ENCODE data around the gene FGD6. TPM values are rescaled to one million over a fixed set of nuclear protein-coding genes. Genes with fewer than 3 reads are reported as not detected.
"Not testable (repeated sequence)": the region's sequence is repeated elsewhere in the genome, so short reads cannot be mapped to it uniquely, and the experiment has no call there.

FGD6 gene
- polyA plus RNA-seq, 4 donors: 9.5 to 11.8 (median 10.7) TPM

GRCh38 chr12:95096852-95097251, 120.4 kb downstream of the FGD6 start:
- DNase-seq (ENCODE audit: low read depth in 4 of 4, low spot score in 2 of 4): no peak

GRCh38 chr12:95096378-95096777, 120.9 kb downstream of the FGD6 start:
- DNase-seq (ENCODE audit: low read depth in 4 of 4, low spot score in 2 of 4): no peak

DNA sequence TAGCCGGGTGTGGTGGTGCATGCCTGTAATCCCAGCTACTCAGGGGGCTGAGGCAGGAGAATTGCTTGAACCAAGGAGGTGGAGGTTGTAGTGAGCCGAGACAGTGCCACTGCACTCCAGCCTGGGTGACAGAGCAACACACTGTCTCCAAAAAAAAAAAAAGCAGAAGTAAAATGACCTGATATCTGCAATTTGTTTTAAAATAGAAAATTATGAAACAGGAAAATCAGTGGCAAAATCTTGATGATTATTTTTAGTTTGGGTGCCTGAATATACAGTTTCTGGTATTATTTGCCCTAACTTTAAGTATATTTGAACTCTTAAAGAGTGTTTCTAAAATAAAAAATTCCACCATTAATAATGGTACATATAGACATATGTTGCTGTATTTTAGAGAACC, 121.4 kb downstream of the FGD6 start:
- not testable (repeated sequence) for DNase-seq (ENCODE audit: low read depth in 4 of 4, low spot score in 2 of 4)

DNA sequence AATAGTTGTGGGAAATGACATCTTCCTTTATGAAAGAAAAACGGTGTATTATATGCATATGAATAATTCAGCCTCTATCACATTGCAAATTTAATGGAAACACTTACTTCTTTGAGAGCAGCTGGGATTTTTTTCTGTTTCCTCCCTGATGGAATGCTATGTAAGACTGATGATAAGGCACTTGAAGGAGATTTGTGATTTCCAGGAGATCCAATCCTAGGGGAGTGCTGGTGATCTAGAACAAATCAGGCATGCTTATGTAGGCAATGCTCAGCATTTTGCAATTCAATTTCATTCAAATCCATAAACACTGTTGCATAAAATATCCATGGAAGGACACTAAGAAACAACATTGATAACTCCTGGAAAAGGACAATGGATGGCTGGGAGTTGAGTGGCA, 127.8 kb downstream of the FGD6 start:
- no peak for DNase-seq (ENCODE audit: low read depth in 4 of 4, low spot score in 2 of 4)

DNA sequence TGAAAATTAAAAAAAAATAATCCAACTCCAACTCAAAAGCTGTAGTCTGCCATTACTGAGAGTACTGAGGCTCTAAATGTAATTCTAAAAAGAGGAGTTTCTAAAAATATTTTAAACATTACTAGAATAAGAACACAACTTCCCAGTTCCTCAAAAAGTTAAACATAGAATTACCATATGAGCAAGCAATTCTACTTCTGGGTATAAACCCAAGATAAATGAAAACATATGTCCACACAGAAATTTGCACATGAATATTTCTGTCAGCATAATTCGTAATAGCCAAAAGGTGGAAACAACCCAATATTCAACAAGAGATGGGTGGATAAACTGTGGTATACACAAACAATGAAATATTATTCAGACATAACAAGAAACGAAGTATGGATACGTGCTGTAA, 128.9 kb downstream of the FGD6 start:
- no peak for DNase-seq (ENCODE audit: low read depth in 4 of 4, low spot score in 2 of 4)

DNA sequence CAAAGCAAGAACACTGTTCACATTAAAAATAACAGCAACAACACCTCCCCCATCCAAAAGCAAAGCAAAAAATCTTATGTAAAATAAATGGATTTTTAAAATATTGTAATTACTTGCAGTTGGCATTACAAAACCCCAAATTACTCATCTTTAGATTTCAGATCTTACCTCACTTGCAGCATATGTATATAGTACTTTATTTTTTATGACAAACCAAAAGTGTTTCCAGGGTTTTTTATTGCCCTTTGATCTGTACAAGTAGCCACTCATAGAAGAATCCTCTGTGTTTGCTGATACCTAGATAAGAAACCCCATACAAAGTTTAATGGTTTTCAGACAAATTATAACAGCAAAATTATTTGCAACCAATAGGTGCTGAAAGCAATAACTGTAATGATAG, 131.7 kb downstream of the FGD6 start:
- DNase-seq (ENCODE audit: low read depth in 4 of 4, low spot score in 2 of 4): no peak

GRCh38 chr12:95083938-95084337, 133.3 kb downstream of the FGD6 start:
- peak in 1 of 4 donors; percentile 29 for DNase-seq (ENCODE audit: low read depth in 4 of 4, low spot score in 2 of 4)

GRCh38 chr12:95083471-95083870, 133.8 kb downstream of the FGD6 start:
- DNase-seq (ENCODE audit: low read depth in 4 of 4, low spot score in 2 of 4): no peak

- no peak for DNase-seq (ENCODE audit: low read depth in 4 of 4, low spot score in 2 of 4)
Observed at GRCh38 chr12:95077341-95077740, 139.9 kb downstream of the FGD6 start.

DNA sequence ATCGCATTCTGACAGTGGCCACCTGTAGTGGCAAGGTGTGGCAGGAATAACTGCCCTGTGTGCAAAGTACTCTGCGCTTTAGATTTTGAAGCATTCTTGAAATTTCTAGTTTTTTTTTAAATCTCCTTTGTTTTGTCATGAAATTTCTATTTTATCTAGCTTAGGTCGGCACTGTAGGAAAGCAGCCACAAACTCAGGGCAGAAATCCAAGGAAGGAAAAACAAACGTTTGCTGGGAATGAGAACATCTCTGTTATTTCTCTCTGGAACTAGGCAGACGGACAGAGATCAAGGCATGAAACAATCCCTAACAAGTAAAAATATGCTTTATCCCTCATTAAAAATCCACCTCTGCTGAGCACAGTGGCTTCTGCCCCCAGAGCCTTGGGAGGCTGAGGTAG, 142.5 kb downstream of the FGD6 start:
- DNase-seq (ENCODE audit: low read depth in 4 of 4, low spot score in 2 of 4): no peak

DNA sequence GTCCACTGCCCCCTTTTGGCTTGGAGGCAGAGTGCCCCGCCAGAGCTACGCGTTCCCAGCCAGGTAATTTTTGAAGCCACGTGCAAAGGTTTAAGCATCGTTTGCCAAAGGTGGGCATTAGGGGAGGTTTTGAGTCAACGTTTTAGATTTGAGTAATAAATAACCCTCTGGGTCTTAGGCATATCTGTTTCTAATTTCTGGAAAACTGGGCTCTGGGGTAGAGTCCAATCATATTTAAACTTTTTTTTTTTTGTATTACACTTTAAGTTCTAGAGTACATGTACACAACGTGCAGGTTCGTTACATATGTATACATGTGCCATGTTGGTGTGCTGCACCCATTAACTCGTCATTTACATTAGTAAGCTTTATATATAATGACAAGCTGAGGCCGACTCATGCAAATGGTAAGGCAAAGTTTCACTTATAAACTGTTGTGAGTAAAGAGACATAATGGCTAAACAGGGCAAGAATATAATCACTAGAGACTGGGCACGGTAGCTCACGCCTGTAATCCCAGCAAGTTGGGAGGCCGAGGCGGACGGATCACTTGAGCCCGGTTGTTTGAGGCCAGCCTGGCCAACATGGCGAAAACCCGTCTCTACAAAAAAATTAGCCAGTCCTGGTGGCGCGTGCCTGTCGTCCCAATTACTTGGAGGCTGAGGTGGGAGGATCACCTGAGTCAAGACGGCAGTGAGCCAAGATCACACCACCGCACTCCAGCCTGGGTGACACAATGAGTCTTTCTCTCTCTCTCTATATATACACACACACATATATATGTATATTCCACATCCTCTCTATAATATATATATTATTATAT, 143.4 kb downstream of the FGD6 start:
- no peak for DNase-seq (ENCODE audit: low read depth in 4 of 4, low spot score in 2 of 4)

DNA sequence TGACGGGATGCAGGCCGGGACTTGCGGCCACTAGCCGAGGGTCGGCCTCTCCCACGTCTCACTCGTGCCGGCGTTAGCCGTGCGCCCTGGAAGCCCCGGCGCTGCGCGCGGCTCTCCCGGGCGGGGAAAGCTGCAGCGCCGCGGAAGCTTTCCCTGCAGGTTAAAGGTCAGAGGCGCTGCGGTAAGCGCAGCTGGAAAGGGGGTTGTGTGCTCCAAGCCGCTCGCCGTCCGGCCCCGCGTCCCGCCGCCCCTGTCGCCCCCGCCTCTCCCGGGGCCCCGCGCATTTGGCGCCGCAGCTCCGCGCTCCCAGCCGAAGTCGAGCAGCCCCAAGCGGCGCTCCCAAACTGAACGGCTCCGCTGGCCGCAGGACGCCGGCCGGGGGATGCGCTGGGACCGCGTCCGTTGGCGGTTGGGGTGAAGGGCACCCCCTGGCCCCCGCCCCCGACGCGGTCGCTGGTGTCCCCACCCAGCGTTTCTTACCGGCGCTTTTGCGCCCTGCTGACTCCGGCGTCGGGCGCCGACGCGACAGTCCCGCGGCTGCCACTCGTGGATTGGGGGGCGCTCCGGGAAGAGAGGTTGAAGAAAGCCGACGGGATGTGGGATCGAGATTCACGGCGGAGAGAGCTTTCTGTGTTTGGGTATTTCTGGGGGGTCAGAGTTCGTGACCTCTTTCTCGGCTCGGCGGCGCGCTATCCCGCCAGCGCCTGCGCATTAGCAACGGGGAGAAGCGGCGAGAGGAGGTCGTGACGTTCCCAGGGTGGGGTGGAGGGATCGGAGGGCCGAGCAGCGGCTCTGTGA, 144.2 kb downstream of the FGD6 start, which contains the start of gene NR2C1:
Gene NR2C1 (minus strand): TSS at position 719 of the 798 bp plus-strand sequence. CDS start 6,234 bp downstream, outside the sequence.
- peak; percentile 82 to 91 (median 86) for DNase-seq (ENCODE audit: low read depth in 4 of 4, low spot score in 2 of 4)

DNA sequence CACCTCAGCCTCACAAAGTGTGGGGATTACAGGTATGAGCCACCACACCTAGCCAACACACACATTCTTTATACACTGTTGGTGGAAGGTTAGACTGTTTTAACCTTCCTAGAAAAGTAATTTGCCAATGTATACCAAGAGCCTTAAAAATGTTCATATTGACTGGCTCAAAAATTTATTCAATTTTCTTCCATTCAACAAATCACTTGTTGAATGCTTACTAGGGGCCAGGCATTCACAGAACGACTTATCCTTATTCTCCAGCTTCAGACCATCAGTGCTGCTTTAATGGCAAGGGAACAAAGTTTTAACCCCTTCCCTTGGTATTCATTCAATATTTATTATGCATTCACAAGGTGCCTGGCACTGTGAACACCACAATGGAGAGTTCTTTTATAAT, 146.9 kb downstream of the FGD6 start:
- no peak for DNase-seq (ENCODE audit: low read depth in 4 of 4, low spot score in 2 of 4)

DNA sequence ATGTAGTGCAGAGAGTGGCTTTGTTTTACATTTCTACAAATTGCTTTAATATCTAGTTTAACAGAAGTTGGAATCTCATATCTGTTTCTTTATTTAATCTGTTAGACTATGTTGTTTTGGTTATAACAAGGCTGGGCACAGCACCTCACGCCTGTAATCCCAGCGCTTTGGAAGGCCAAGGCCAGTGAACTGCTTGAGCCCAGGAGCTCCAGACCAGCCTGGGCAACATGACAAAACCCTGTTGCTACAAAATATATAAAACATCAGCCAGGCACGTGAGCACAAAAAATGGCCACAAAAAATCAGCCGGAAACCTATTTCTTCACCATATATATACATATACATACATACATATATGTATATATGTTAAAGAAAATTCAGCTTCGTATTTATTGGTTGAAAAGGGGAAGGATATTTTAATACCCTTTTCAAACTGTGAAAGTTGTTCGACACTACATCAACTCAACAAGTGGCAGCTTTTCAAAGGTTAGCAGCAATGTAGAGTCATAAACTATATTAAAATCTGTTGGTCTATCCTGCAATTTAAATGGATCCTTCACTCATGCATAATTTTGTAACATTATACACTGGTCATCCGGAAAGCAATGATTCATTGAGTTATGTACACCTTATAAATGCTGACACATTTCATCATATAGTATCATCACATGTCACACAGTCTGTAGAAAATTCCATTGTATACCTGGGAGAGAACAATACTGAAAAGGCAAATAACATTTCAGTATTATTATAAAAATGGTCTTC, 151.0 kb downstream of the FGD6 start:
- DNase-seq (ENCODE audit: low read depth in 4 of 4, low spot score in 2 of 4): no peak

DNA sequence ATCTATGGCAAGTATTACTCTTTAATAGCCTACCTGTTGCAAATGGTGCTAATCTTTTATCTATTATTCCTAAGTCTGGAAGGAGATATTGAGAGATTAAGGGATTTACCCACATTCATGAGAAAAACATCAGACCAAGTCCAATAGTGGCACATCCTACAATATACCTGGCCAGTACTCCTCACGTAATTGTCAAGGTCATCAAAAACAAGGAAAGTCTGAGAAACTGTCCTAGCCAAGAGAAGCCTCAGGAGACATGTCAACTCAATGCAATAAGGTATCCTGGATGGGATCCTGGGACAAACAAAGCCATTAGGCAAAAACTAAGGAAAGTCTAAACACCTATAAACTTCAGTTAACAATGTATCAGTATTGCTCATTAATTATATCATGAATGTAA, 156.3 kb downstream of the FGD6 start:
- no peak for DNase-seq (ENCODE audit: low read depth in 4 of 4, low spot score in 2 of 4)

DNA sequence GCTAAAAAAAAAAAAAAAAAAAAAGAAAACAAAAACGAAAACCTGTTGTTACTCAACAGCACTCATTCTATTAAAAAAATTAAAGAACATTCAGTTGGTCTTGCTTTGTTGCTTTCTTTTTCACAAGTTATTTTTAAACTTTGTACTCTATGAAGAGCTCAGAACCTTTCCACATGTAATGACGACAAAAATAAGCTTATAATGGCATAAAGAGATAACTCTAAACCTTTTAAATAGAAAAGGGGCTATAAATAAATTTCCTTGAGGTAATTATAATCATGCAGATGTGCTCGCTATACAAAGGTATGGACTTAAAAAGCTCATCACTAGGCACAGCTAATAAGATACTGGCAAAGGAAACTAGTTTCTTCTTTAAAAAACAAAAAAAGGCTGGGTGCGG, 157.3 kb downstream of the FGD6 start:
- no peak for DNase-seq (ENCODE audit: low read depth in 4 of 4, low spot score in 2 of 4)

DNA sequence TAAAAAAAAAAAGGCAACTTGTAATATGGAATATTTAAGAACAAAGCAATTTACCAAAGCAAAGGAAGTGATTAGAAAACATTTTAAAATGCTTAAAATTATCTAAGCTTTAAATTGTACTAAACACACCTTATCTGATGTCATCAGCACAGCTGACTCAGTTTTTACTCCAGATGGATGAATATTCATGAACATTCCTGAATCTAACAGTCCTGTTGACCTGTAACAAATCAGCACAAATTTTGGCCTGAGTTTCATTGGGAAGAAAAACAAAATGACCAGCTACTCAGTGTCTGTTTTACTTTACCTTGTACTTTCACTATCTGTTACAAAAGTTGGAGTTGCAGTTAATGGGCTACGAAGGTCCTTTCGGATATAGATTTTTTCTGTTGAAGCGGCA, 159.8 kb downstream of the FGD6 start:
- no peak for DNase-seq (ENCODE audit: low read depth in 4 of 4, low spot score in 2 of 4)

DNA sequence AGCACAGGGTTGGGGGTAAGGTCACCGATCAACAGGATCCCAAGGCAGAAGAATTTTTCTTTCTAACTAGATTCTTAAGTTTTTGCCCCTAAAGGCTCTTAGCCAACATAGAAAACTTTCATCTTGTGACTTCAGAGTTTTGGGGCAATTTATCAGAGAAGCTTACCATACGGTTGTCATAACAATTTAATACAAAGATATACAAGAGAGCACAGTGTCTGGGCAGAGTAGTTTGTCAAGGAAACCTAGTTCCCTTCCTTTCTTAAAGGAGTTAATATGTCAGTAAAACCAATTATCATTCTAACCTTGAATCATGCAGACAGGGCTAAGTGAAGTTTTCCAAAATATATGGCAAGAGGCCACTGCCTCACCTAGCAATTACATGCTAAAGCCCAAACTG, 162.2 kb downstream of the FGD6 start:
- no peak for DNase-seq (ENCODE audit: low read depth in 4 of 4, low spot score in 2 of 4)

GRCh38 chr12:95054206-95054605, 163.1 kb downstream of the FGD6 start:
- DNase-seq (ENCODE audit: low read depth in 4 of 4, low spot score in 2 of 4): no peak

DNA sequence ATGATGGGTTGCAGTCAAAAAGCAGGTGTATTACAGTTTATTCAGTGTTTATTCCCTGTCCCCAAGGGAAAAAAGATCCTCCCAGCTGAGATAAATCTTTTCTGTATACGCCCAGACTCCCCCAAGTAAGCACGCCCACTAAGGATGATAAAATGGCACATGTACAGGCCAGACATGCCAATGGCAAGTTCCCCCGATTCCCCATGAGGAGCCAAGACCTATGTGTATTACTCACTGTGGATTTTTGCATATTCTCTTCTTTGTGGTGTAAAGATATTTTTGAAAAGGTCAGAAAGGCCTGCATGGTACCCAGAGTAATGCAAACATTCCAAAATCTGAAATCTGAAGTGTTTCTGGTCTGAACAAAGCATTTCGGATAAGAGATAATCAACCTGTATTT, 166.0 kb downstream of the FGD6 start:
- DNase-seq (ENCODE audit: low read depth in 4 of 4, low spot score in 2 of 4): no peak

DNA sequence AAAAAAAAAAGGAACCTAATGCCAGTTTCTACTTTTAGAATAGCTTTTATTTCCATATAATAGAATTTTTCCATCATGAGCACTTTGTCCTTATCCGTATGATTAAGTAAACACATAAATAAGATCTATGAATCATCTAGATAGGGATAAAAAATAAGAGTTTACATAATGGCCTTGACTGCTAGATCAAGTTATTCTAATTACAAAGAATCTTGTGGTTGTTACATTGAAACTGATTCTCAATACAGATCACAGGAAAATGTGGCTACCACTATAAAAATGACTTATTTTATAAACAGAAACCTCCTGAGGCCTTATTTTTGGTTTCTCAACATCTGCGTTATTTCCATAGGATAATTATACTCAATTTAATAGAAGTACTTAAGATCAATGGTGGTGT, 179.4 kb downstream of the FGD6 start:
- DNase-seq (ENCODE audit: low read depth in 4 of 4, low spot score in 2 of 4): no peak
